Bronchial epithelial cell (primary cell): Measurements from ENCODE around the gene CCDC192. TPM values are rescaled to one million over a fixed set of nuclear protein-coding genes. Genes with fewer than 3 reads are reported as not detected.
A peak's percentile ranks its signal among the peaks of the same experiment; 100 is the strongest.

Experiments used
- DNase-seq: peaks from one replicate; pipeline ENCODE4 v3.0.0-alpha.2; 2010; ENCODE audit warnings: low read depth
- FAIRE-seq: peaks from 2 replicates; lab custom pipeline; 2011; peaks lifted over from hg19 to GRCh38; lab: Jason Lieb, UNC
- H3K27me3 ChIP-seq: 2 replicates; pipeline ENCODE4 v1.5.1; 2011; ENCODE audit warnings: low read length; ENCODE audit not compliant: control insufficient read depth, insufficient read depth
- H3K36me3 ChIP-seq: 2 replicates; pipeline ENCODE4 v1.5.1; 2011; ENCODE audit warnings: low read length; ENCODE audit not compliant: control insufficient read depth, insufficient read depth
- H3K4me3 ChIP-seq: 2 replicates; pipeline ENCODE4 v1.5.1; 2011; ENCODE audit warnings: mild to moderate bottlenecking, low read depth, low read length, control low read depth
- CTCF ChIP-seq: IDR thresholded peaks from 2 replicates; pipeline ENCODE4 v1.5.1; 2011; ENCODE audit warnings: mild to moderate bottlenecking, moderate library complexity, low read length, control low read depth, inconsistent platforms; ENCODE audit not compliant: insufficient read depth, severe bottlenecking
- total RNA-seq: library from RNA; depleted of rRNA; stranded (reverse); fragments of >200 nt; gene quantifications from 2 replicates; pipeline ENCODE4 v1.2.1, GENCODE V29; 2014

The CCDC192 gene, protein sequence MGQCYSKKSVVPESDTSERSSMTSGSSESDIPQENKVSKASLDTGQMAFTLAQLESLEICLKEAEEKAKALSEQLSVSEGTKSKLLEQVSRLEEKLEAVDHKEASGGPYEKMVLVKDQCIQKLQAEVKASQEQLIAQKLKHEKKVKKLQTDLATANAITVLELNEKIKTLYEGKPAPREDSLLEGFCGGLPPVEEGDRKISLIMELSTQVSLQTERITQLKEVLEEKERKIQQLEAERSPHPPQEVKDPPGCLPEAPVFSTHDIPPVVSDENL
- total RNA-seq, result not detected in 2 replicates

- no peak for TF ChIP-seq CTCF
- Histone ChIP-seq H3K27me3 (no peaks in the 10 kb centered on the region), H3K4me3 (no peak within 1 kb of the TSS), H3K36me3 (no peaks in the 10 kb centered on the region)
- no peak for FAIRE-seq
- no peak for DNase-seq
Observed at GRCh38 chr5:127702926-127703561, at the start of gene CCDC192. CCDC192 (plus strand) TSS chr5:127703391; CDS start chr5:127703446, 55 bp downstream.

DNA sequence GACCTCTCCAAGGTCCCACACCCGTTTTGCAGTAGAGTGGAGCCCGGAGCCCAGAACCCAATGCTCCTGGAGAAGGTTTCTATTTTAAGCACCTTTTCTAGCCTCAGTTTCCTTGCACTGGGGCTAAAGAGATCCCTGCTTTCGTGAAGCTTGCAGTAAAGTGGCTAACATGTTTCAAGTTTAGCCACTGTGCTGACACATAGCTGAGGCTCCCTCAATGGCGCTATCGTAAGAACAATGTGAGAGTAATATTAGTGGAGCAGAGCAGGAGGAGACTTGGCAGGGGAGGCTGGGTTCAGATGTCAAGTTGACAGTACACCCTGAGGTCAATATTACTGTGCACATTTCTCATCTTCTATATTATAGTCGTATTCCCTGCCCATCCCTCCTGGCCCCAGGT, 46.4 kb upstream of the CCDC192 start:
- H3K4me3 ChIP-seq, result no peak overlapping the region
- FAIRE-seq, result no peak
- H3K27me3 ChIP-seq, result no peaks in the 10 kb centered on the region
- no peaks in the 10 kb centered on the region for H3K36me3 ChIP-seq
- TF ChIP-seq CTCF, result no peak
- no peak for DNase-seq

DNA sequence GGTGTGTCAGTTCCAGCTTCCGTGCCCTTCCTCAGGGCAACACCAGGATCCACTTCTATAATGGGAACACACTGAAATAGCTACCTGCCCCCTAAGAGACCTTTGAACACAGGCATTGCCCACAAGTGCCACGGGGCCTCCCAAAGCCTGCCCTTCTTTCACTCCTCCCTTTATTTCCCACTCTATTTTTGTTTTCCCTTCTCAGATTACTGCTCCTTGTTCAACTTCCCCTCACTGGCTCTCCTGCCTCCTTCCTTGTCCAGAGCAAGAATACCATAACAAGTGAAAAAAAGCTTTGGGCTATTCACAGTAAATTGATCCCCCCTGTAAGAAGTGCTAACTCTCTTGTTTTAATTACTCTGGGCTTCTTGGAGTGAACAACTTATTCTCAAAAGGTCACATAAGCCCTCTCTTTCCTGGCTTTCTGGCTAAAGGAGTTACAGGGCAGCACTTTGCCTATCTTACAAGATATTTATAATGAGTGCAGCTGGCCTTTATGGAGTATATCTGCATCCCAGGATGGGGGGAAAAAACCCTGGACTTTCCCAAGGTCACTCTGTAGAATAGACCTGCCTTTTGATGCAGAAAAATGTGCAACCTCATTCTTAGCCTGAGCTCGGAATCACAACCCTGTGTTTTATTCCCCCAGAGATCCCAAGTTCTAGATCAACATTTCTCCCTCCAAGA, 43.0 kb upstream of the CCDC192 start:
- DNase-seq (no peak), FAIRE-seq (no peak)
- H3K36me3 ChIP-seq, result no peaks in the 10 kb centered on the region
- no peak for TF ChIP-seq CTCF
- no peaks in the 10 kb centered on the region for H3K27me3 ChIP-seq
- no peak overlapping the region for H3K4me3 ChIP-seq

- no peak for DNase-seq
- H3K4me3 ChIP-seq, result no peak overlapping the region
- no peaks in the 10 kb centered on the region for H3K36me3 ChIP-seq
- peak; percentile 47 for FAIRE-seq
- no peaks in the 10 kb centered on the region for H3K27me3 ChIP-seq
- TF ChIP-seq CTCF, result no peak
Observed at GRCh38 chr5:127664093-127664492, 39.1 kb upstream of the CCDC192 start.

GRCh38 chr5:127665641-127666040, 37.5 kb upstream of the CCDC192 start:
- FAIRE-seq (no peak), DNase-seq (no peak)
- Histone ChIP-seq H3K36me3 (no peaks in the 10 kb centered on the region), H3K27me3 (no peaks in the 10 kb centered on the region), H3K4me3 (no peak overlapping the region)
- TF ChIP-seq CTCF, result no peak
